Measurements from ENCODE around the gene SPNS3. TPM values are rescaled to one million over a fixed set of nuclear protein-coding genes. Genes with fewer than 3 reads are reported as not detected.

SPNS3 gene
- total and polyA plus RNA-seq, 9 of the 15 experiments (the other 6 are each of a cell fraction or from before 2014, with no cell fraction given): not detected

- ChIA-PET CTCF (ENCODE audit: low intra/inter-chr PET ratio) (no interaction called here), POLR2A (interaction anchor here (0.6 kb wide), 2 partner anchors 8 to 229 kb away, joined by 3 to 4 read pairs; no protein-coding TSS in a partner anchor)
- Histone ChIP-seq H3K9me3 (replicated peaks; ENCODE audit: control insufficient read depth, insufficient read depth, low read depth, low read length) (no peaks in the 10 kb centered on the region), H3K4me1 (replicated peaks in 1 of 2; ENCODE audit: control insufficient read depth in 2 of 2, insufficient read depth in 2 of 2, low read length in 2 of 2) (peaks cover 0 to under 1% of the 10 kb centered on the region in 2 experiments; a peak in 1 of 5 replicates), H3K27me3 (ENCODE audit: control insufficient read depth in 2 of 2, insufficient read depth in 2 of 2, low read length in 2 of 2) (peaks cover 2 to 60% of the 10 kb centered on the region in 2 experiments), H3K9ac (ENCODE audit: insufficient read depth in 1 of 2, low read depth in 2 of 2, low read length in 2 of 2) (no peak overlapping the region), H3K9me1 (ENCODE audit: control insufficient read depth, insufficient read depth, low read length) (no peaks in the 10 kb centered on the region), H3K79me2 (ENCODE audit: control insufficient read depth, insufficient read depth, low read length) (no peaks in the 10 kb centered on the region), H3K27ac (ENCODE audit: extremely low read depth, low read depth, low read length) (no peak overlapping the region), H4K20me1 (replicated peaks; ENCODE audit: control insufficient read depth, insufficient read depth, low read length) (peaks cover 9% of the 10 kb centered on the region), H2AFZ (ENCODE audit: low read depth, low read length) (no peak overlapping the region), H3K4me2 (ENCODE audit: insufficient read depth, low read length) (no peak overlapping the region), H3K4me3 (no peak overlapping the region), H3K36me3 (ENCODE audit: control insufficient read depth, insufficient read depth, low read length) (no peaks in the 10 kb centered on the region)
- in situ Hi-C loops (cut with MboI) (no loop called here), intact Hi-C loops (cut with micrococcal nuclease) (no loop called here)
- no peak for FAIRE-seq
- BruUV-seq (replicated peaks): no TSS peak
- ATAC-seq: peak; percentile 83
- WGBS (ENCODE audit: insufficient coverage, low coverage, missing lambda C conversion rate): 13% methylated on average over 18 of the region's 20 CpGs
- DNase-seq (ENCODE audit: extremely low read depth in 1 of 4, low spot score in 3 of 4): peak; percentile 67 to 73 (median 70)
- TF ChIP-seq ERF (CRISPR knock-in tag; IDR thresholded peaks at IDR 0.05) (no peak), HMGXB4 (CRISPR knock-in tag; IDR thresholded peaks at IDR 0.05) (no peak), MXD1 (CRISPR knock-in tag; IDR thresholded peaks at IDR 0.05; ENCODE audit: borderline replicate concordance, poor library complexity, severe bottlenecking) (no peak), CREM (IDR thresholded peaks at IDR 0.05; ENCODE audit: low read depth) (peak; percentile 55; the same call in 1 of the 2 replicates), GATAD2B (IDR thresholded peaks at IDR 0.05; ENCODE audit: borderline replicate concordance) (no peak), E4F1 (CRISPR knock-in tag; IDR thresholded peaks at IDR 0.05; ENCODE audit: borderline replicate concordance) (no peak), ZNF584 (CRISPR knock-in tag; IDR thresholded peaks at IDR 0.05; ENCODE audit: low read depth) (peak; percentile 33; the same call in 1 of the 2 replicates), RBM25 (IDR thresholded peaks at IDR 0.05; ENCODE audit: low read depth, low read length, severe bottlenecking) (no peak), BHLHE40 (IDR thresholded peaks at IDR 0.05; ENCODE audit: low read length) (peak; percentile 82)
- TF ChIP-seq, protein P1, sequence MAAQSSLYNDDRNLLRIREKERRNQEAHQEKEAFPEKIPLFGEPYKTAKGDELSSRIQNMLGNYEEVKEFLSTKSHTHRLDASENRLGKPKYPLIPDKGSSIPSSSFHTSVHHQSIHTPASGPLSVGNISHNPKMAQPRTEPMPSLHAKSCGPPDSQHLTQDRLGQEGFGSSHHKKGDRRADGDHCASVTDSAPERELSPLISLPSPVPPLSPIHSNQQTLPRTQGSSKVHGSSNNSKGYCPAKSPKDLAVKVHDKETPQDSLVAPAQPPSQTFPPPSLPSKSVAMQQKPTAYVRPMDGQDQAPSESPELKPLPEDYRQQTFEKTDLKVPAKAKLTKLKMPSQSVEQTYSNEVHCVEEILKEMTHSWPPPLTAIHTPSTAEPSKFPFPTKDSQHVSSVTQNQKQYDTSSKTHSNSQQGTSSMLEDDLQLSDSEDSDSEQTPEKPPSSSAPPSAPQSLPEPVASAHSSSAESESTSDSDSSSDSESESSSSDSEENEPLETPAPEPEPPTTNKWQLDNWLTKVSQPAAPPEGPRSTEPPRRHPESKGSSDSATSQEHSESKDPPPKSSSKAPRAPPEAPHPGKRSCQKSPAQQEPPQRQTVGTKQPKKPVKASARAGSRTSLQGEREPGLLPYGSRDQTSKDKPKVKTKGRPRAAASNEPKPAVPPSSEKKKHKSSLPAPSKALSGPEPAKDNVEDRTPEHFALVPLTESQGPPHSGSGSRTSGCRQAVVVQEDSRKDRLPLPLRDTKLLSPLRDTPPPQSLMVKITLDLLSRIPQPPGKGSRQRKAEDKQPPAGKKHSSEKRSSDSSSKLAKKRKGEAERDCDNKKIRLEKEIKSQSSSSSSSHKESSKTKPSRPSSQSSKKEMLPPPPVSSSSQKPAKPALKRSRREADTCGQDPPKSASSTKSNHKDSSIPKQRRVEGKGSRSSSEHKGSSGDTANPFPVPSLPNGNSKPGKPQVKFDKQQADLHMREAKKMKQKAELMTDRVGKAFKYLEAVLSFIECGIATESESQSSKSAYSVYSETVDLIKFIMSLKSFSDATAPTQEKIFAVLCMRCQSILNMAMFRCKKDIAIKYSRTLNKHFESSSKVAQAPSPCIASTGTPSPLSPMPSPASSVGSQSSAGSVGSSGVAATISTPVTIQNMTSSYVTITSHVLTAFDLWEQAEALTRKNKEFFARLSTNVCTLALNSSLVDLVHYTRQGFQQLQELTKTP (IDR thresholded peaks at IDR 0.05; ENCODE audit: low read depth in 1 of 2, partially characterized antibody in 2 of 2): peak in 1 of 2 experiments; percentile 89
Measured at GRCh38 chr17:4492721-4493561, 59.2 kb downstream of the SPNS3 start.

Measured in K562 (cell line).